Parathyroid adenoma (tissue), 2 donors: ENCODE data around the gene VWA8.

Source experiments
- H2AFZ ChIP-seq: fragments of 300-600 bp; sonication (generic); one replicate; pipeline ENCODE4 v1.7.0; 2017; ENCODE audit warnings: antibody characterized with exemption, mild to moderate bottlenecking
- H3K27ac ChIP-seq: fragments of 300-600 bp; sonication (generic); one replicate; pipeline ENCODE4 v1.7.0; 2017
- H3K27me3 ChIP-seq: fragments of 300-600 bp; sonication (generic); one replicate; pipeline ENCODE4 v1.7.0; 2017; ENCODE audit warnings: low read length; ENCODE audit not compliant: control insufficient read depth, insufficient read depth
- H3K36me3 ChIP-seq: fragments of 300-600 bp; sonication (generic); one replicate; pipeline ENCODE4 v1.7.0; 2017; ENCODE audit warnings: low read length; ENCODE audit not compliant: control insufficient read depth, insufficient read depth
- H3K4me1 ChIP-seq: fragments of 300-600 bp; sonication (generic); one replicate; pipeline ENCODE4 v1.7.0; 2017; ENCODE audit warnings: control low read depth
- H3K4me2 ChIP-seq: fragments of 300-600 bp; sonication (generic); one replicate; pipeline ENCODE4 v1.7.0; 2017; ENCODE audit warnings: low read length
- H3K4me3 ChIP-seq: fragments of 300-600 bp; sonication (generic); one replicate; pipeline ENCODE4 v1.7.0; 2017; ENCODE audit warnings: low read depth, low read length
- H3K79me2 ChIP-seq: fragments of 300-600 bp; sonication (generic); one replicate; pipeline ENCODE4 v1.7.0; 2017; ENCODE audit warnings: control low read depth
- H3K9ac ChIP-seq: fragments of 300-600 bp; sonication (generic); one replicate; pipeline ENCODE4 v1.7.0; 2017; ENCODE audit warnings: mild to moderate bottlenecking
- H3K9me3 ChIP-seq: fragments of 300-600 bp; sonication (generic); one replicate; pipeline ENCODE4 v1.7.0; 2017; ENCODE audit warnings: low read length; ENCODE audit not compliant: control insufficient read depth
- TF ChIP-seq, protein P1 (sequence below): fragments of 300-600 bp; sonication (generic); IDR thresholded peaks from one replicate; pipeline ENCODE4 v1.7.0; 2017; ENCODE audit warnings: antibody characterized with exemption, mild to moderate bottlenecking
- donor health status: primary hyperparathyroidism.

Gene VWA8

GRCh38 chr13:41589434-41589833, 371.5 kb downstream of the VWA8 start:
- Histone ChIP-seq H3K9ac (no peak overlapping the region), H3K27ac (no peak overlapping the region), H3K4me2 (no peak overlapping the region), H3K9me3 (no peaks in the 10 kb centered on the region), H3K4me3 (no peak overlapping the region), H3K79me2 (no peaks in the 10 kb centered on the region), H3K4me1 (no peaks in the 10 kb centered on the region), H2AFZ (no peak overlapping the region), H3K27me3 (no peaks in the 10 kb centered on the region), H3K36me3 (no peaks in the 10 kb centered on the region)
- TF ChIP-seq, protein P1, sequence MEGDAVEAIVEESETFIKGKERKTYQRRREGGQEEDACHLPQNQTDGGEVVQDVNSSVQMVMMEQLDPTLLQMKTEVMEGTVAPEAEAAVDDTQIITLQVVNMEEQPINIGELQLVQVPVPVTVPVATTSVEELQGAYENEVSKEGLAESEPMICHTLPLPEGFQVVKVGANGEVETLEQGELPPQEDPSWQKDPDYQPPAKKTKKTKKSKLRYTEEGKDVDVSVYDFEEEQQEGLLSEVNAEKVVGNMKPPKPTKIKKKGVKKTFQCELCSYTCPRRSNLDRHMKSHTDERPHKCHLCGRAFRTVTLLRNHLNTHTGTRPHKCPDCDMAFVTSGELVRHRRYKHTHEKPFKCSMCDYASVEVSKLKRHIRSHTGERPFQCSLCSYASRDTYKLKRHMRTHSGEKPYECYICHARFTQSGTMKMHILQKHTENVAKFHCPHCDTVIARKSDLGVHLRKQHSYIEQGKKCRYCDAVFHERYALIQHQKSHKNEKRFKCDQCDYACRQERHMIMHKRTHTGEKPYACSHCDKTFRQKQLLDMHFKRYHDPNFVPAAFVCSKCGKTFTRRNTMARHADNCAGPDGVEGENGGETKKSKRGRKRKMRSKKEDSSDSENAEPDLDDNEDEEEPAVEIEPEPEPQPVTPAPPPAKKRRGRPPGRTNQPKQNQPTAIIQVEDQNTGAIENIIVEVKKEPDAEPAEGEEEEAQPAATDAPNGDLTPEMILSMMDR: no peak

GRCh38 chr13:41588899-41589298, 372.0 kb downstream of the VWA8 start:
- TF ChIP-seq, protein P1: no peak
- no peaks in the 10 kb centered on the region for H3K27me3 ChIP-seq
- no peaks in the 10 kb centered on the region for H3K9me3 ChIP-seq
- H2AFZ ChIP-seq: no peak overlapping the region
- H3K9ac ChIP-seq: no peak overlapping the region
- H3K4me3 ChIP-seq: no peak overlapping the region
- no peaks in the 10 kb centered on the region for H3K4me1 ChIP-seq
- H3K27ac ChIP-seq: no peak overlapping the region
- H3K79me2 ChIP-seq: no peaks in the 10 kb centered on the region
- no peaks in the 10 kb centered on the region for H3K36me3 ChIP-seq
- no peak overlapping the region for H3K4me2 ChIP-seq

- Histone ChIP-seq H3K4me2 (no peak overlapping the region), H3K9ac (no peak overlapping the region), H2AFZ (no peak overlapping the region), H3K27me3 (no peaks in the 10 kb centered on the region), H3K9me3 (no peaks in the 10 kb centered on the region), H3K36me3 (no peaks in the 10 kb centered on the region), H3K27ac (no peak overlapping the region), H3K4me1 (no peaks in the 10 kb centered on the region), H3K4me3 (no peak overlapping the region), H3K79me2 (no peaks in the 10 kb centered on the region)
- TF ChIP-seq, protein P1: no peak
Measured at GRCh38 chr13:41588448-41588847, 372.5 kb downstream of the VWA8 start.

DNA sequence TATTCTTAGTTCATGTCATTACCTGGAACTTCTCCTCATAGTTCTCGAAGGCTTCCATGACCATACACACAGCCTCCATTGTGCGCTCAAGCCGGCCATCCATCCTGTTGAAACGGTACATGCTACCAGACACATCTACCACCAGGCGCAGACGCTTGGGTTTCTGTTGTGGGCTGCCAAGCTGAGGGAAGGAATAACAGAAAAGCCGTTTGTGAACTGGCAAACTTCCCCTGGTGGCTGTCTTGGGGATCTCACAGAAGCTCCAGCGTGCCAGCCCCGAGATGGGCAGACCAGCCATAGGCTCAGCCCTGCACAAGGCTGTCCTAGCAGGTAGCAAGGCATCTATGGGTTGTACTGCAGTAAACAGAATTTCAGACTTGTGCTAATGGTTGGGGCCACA, 373.4 kb downstream of the VWA8 start:
- Histone ChIP-seq H3K4me1 (no peaks in the 10 kb centered on the region), H3K27ac (no peak overlapping the region), H2AFZ (no peak overlapping the region), H3K4me3 (no peak overlapping the region), H3K9me3 (no peaks in the 10 kb centered on the region), H3K27me3 (no peaks in the 10 kb centered on the region), H3K9ac (no peak overlapping the region), H3K4me2 (no peak overlapping the region), H3K79me2 (no peaks in the 10 kb centered on the region), H3K36me3 (no peaks in the 10 kb centered on the region)
- TF ChIP-seq, protein P1: no peak

GRCh38 chr13:41586216-41586615, 374.7 kb downstream of the VWA8 start:
- H3K9me3 ChIP-seq: no peaks in the 10 kb centered on the region
- H2AFZ ChIP-seq: no peak overlapping the region
- H3K9ac ChIP-seq: no peak overlapping the region
- H3K27me3 ChIP-seq: no peaks in the 10 kb centered on the region
- H3K27ac ChIP-seq: no peak overlapping the region
- no peaks in the 10 kb centered on the region for H3K79me2 ChIP-seq
- no peak overlapping the region for H3K4me2 ChIP-seq
- H3K4me1 ChIP-seq: no peaks in the 10 kb centered on the region
- H3K36me3 ChIP-seq: no peaks in the 10 kb centered on the region
- H3K4me3 ChIP-seq: no peak overlapping the region
- TF ChIP-seq, protein P1: no peak
